Stimulated activated CD4-positive, alpha-beta T cell treated with anti-CD3 and anti-CD28 coated beads, Interleukin-1b, Interleukin-23, amount 100 ng/mL, for 48 hours (primary cell): Measurements from ENCODE around the gene DNAJC5.
"Not testable (repeated sequence)": the region's sequence is repeated elsewhere in the genome, so short reads cannot be mapped to it uniquely, and the experiment has no call there.

ENCODE experiments used
- DNase-seq: peaks from one replicate; pipeline ENCODE4 v3.0.0-alpha.2; 2020

The DNAJC5 gene

DNA sequence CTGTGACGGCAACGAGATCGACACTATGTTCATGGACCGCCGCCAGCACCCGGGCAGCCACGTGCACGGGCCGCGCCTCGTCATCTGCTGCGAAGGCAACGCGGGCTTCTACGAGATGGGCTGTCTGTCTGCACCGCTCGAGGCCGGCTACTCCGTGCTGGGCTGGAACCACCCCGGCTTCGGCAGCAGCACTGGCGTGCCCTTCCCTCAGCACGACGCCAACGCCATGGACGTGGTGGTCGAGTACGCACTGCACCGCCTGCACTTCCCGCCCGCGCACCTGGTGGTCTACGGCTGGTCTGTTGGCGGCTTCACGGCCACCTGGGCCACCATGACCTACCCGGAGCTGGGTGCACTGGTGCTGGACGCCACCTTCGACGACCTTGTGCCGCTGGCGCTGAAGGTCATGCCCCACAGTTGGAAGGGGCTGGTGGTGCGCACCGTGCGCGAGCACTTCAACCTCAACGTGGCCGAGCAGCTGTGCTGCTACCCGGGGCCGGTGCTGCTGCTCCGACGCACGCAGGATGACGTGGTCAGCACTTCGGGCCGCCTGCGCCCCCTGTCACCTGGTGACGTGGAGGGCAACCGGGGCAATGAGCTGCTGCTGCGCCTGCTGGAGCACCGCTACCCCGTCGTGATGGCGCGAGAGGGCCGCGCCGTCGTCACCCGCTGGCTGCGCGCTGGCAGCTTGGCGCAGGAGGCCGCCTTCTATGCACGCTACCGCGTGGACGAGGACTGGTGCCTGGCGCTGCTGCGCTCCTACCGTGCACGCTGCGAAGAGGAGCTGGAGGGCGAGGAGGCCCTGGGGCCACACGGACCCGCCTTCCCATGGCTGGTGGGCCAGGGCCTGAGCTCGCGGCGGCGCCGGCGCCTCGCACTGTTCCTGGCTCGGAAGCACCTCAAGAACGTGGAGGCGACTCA lies 32.7 kb upstream of the DNAJC5 start:
- DNase-seq: no peak

DNA sequence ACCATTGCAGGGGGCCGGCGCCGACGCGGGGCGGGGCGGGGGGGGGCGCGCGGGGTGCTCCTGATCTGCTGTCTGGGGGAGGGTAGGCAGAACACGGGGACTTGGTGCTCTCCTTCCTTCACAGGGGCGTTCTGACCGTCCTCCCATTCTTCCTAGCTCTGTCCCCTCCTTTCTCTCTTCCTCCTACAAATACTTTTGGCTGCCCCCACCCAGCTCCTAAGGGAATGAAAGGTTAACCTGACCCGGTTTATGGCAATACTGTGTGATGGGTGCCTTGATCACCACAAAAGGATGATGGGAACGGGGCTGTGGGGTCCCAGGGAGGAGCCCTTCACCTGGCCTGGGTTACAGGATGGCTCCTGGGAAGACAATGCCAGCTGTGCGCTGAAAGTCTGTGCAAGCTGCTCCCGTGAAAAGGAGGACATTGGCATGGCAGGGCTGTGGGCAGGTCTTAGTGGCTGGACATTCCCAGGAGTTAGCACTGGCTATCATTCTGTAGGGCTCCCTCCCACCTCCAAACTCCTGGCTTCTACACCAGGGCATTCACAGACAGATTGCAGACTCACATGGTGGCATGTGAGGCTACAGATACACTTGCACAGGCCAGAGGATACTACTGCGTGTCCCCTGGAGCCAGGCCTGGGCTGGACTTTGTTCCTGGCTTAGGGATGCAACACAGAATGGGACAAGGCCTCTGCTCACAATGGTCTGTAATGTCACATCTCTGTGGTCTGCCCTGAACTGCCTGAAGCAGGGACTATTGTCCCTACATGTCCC lies 31.7 kb upstream of the DNAJC5 start:
- DNase-seq: no peak

DNA sequence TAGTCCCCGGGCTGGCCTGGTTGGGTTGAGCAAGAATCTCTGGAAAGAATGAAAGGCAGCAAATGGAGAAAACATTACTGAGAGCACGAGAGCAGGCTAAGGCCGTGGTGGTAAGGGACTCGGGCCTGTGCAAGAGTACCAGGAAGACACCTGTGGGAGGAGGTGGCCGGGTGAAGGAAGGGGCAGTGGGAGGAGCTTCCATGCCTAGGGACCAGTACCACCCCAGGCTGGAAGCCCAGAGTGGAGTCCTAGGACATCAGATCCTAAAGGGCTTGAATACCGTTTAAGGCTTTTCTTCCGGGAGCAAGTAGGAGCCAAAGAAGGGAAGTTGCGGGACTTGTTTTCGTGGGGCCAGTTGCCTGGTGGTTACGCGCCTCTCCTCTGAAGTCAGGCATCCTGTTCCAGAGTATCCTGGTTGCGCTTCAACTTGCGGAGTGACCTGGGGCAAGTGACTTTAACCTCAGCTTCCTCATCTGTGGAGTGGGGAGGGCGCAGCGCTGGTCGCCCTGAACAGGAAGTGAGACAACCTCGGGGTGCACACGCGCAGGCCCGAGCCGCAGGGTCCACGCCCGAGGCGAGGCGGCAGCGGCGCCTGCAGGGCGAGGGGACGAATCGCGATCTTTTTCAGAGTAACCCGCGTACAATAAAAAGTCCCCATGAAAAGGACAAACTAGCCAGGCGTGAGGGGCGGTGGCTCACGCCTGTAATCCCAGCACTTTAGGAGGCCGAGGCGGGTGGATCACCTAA lies 31.0 kb upstream of the DNAJC5 start:
- DNase-seq: peak; percentile 82

DNA sequence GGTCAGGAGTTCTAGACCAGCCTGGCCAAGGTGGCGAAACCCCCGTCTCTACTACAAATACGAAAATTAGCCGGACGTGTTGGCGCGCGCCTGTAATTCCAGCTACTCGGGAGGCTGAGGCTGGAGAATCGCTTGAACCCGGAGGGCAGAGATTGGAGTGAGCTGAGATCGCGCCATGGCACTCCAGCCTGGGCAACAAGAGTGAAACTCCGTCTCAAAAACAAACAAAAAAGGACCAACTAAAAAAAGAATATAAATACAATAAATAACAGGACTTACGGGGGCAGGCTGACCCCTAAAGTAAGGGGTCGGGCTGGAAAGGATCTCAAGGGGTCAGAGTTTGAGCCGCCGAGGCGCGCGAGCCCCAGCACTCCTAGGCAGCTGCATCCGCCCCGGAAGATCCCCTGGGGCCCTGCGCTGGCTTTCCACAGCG lies 30.4 kb upstream of the DNAJC5 start:
- DNase-seq: no peak

DNA sequence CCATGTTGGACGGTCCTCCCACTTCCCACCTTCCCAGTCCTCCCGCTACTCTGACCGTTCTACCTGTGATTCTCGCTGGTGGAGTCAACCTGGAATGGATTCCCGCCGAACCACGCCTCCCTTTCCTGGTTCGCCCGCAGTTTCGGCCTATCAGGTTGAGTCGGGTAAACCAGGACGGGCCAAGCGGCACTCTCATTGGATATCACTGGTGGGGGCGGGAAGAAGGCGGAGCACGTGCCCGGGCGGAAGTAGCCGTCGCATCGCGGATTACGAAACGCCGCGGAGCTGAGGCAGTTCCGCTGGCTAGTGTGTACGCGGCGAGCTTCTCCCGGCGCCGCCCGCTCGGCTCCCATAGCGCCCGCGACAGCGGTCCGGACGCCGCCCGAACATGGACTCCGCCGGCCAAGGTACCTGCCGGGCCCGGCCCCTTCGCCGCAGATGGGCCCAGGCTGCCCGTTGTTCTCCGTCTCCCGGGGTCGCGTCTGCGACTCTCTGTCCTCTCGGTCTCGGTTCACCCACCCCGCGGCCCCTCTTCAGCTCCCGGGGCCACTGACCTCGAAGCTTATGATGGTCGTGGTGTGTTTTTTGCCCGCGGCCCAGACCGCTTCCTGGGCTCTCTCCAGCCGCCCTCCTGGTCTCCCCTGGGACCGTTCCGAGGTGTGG lies 29.8 kb upstream of the DNAJC5 start, which contains the start of gene TPD52L2:
TSS of gene TPD52L2 (plus strand) at position 293 of the 663 bp plus-strand sequence. CDS start at position 389, 96 bp downstream.
- DNase-seq: peak; percentile 99

DNA sequence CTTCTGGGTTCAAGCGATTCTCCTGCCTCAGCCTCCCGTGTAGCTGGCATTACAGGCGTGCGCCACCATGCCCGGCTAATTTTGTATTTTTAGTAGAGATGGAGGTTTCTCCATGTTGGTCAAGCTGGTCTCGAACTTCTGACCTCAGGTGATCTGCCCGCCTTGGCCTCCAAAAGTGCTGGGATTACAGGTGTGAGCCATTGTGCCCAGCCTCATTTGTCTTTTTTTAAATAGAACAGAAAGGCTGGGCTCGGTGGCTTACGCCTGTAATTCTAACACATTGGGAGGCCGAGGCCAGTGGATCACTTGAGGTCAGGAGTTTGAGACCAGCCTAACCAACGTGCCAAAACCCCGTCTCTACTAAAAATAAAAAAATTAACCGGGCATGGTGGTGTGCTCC lies 27.9 kb upstream of the DNAJC5 start:
- DNase-seq: not testable (repeated sequence)

DNA sequence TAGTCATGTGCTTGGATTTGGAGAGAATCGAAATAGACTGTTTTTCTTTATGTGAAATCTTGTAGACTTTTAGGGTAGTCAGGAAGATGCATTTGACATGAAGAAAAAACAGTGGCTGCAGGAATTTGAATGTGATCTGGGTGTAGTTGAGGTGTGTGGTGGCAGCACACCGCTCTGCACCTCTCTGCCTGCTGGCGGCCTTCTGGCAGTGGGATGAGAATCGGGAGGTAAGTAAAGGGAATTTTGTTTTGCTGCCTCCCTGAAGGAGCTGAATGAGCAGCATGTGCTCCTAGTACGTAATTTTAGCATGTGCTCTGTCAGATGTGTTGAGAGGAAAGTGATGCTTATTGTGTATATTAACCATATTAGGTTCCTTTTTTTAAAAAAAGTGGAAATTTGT lies 26.7 kb upstream of the DNAJC5 start:
- DNase-seq: no peak

DNA sequence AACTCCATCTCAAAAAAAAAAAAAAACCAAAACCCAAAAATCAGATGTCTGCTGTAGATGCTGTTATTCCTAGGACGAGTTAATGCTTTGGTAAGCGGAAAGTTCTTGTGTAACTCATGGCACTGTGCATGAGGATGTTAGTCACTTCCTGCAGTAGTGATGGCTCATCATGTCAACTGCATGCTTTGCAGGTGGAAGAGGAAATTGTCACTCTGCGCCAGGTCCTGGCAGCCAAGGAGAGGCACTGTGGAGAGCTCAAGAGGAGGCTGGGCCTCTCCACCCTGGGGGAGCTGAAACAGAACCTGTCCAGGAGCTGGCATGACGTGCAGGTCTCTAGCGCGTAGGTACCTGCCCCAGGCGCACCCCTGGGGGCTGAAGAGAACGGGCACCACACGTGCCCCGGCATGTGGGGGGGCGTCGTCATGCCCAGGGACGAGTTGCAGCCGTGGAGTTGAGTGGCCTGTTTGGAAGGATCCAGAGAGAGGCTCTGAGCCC lies 21.4 kb upstream of the DNAJC5 start:
- peak; percentile 69 for DNase-seq

DNA sequence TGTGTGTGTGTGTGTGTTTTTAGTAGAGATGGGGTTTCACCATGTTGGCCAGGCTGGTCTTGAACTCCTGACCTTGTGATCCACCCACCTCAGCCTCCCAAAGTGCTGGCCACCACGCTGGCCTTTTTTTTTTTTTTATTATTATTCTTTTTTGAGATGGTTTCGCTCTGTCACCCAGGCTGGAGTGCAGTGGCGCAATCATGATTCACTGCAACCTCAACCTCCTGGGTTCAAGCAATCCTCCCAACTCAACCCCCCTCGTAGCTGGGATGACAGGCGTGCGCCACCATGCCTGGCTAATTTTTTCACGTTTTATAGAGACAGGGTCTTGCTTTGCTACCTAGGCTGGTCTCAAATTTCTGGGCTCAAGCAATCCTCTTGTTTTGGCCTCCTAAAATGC lies 20.7 kb upstream of the DNAJC5 start:
- DNase-seq: not testable (repeated sequence)

DNA sequence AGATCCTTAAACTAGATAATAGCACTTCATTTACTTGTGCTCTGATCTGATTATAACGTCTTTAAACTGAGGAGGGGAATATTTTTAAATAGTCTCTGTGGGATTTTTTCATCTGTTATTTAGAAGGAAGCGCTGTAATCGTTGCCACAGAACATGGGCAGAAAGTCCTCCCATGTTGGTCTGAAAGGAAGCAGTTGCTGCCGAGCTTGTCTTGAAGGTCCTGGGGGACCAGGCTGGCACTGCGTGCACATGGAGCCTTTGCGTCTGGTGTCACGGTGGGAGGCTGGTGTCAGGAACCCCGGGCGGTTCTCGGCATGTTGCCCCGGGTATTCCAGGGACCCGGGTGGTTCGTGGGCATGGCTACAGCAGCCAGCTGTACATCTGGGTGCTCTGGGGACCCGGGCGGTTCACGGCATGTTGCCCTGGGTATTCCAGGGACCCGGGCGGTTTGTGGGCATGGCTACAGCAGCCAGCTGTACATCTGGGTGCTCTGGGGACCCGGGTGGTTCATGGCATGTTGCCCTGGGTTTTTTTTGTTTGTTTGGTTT lies 18.4 kb upstream of the DNAJC5 start:
- DNase-seq: no peak

DNA sequence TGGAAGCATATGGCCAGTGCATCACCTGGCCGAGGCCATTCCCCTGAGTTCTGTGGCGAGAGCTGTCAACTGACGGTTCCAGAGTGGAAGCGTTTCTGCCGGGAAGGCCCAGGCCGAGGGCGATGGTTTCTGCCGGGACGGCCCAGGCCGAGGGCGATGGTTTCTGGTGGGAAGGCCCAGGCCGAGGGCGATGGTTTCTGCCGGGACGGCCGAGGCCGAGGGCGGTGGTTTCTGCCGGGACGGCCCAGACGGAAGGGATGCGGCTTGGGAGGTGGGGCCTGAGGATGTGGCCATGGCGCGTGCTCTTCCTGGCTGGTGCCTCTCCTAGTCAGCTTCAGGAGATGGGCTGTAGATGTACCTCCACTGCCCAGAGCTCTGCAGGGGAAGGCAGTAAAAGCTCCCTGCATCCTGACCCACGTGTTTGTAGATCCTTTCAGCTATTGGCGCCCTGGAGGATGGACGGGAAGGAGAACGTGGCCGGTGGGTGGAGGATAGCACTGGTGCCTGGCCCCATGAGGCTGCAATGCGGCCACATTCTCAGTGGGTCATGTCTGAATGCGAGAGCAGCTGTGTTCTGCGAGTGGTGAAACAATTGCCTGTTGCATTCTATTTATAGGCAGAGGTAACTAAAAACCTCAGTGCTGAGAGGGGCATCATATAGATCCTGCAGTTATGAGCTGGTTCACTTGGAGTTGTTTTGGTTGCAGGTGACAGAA lies 17.0 kb upstream of the DNAJC5 start:
- no peak for DNase-seq

DNA sequence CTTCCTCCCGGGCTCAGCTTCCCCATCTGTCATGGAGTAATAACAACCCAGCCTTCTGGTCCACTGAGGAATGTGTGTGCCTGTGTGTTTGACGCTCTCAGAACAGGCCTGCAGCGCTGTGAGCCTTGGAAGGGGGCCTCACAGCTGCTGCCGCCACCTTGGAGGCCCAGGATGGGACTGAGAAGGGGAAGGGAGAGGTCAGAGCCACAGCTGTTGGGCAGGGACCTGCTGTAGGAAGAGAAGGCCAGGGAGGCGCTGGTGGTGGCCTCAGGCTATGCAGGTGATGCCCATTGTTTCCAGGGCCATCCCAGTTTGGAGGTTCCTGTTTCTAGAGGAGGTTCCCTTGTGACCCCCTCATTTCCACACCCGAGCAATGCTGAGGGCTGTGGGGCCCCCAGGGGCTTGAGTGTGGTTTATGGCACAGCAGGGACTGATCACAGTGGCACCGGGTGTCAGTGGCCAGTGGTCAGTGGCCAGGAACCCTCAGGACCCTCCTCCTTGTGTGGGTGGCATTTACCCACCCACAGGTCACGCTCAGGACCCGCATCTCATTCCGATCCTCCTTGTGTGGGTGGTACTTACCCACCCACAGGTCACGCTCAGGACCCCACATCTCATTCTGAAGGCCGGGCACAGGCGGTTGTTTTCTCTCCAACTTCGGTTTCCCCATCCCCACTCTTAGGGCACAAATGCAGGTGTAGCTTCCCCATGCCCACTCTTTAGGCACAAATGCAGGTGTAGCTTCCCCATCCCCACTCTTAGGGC lies 15.8 kb upstream of the DNAJC5 start:
- no peak for DNase-seq

DNA sequence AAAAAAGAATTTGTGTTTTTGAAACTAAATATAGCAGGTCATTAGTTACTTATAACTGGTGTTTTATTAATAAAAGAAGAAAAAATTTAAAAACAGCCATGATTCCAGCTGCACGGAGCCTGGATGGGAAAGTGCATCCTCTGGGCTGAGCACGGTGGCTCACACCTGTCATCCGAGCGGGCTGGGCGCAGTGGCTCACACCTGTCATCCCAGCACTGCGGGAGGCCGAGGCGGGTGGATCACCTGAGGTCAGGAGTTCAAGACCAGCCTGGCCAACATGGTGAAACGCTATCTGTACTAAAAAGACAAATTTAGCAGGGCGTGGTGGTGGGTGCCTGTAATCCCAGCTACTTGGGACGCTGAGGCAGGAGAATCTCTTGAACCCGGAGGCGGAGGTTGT lies 14.0 kb upstream of the DNAJC5 start:
- DNase-seq: not testable (repeated sequence)

DNA sequence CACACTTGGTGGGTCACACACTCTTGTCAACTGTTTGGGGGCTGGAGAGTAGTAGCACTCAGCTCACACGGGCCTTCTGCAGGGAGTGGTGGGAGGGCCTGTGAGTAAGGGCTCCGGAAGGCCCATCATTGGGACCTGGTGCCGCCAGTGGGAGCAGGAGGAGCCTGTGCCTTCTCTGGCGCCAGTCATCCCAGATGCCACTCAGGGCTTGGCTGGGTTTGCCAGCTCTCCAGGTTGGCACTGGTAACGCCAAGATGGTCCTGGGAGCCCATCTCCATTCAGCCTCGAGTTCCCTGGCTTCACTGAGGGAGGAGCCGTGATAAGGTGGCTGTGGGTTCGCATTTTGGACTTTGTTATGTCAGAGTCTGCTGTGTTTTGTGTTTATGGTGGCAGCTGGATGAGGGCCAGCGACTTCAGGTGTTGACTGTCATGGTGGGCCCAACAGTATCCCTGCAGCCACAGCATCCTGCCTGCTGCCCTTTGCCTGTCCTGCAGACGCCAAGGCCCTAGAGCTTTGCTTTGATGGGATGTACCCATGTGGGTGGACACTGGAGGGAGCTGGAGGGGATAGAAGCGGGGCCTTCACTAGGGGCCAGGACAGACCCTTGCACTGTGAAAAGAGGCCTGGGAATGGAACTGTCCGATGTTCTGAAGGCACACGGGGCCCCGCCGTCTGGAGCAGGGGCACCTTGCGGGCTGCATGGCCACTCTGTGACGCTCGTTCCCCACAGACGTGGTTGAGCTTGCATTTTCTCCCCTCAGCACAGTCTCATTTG lies 13.3 kb upstream of the DNAJC5 start:
- no peak for DNase-seq

DNA sequence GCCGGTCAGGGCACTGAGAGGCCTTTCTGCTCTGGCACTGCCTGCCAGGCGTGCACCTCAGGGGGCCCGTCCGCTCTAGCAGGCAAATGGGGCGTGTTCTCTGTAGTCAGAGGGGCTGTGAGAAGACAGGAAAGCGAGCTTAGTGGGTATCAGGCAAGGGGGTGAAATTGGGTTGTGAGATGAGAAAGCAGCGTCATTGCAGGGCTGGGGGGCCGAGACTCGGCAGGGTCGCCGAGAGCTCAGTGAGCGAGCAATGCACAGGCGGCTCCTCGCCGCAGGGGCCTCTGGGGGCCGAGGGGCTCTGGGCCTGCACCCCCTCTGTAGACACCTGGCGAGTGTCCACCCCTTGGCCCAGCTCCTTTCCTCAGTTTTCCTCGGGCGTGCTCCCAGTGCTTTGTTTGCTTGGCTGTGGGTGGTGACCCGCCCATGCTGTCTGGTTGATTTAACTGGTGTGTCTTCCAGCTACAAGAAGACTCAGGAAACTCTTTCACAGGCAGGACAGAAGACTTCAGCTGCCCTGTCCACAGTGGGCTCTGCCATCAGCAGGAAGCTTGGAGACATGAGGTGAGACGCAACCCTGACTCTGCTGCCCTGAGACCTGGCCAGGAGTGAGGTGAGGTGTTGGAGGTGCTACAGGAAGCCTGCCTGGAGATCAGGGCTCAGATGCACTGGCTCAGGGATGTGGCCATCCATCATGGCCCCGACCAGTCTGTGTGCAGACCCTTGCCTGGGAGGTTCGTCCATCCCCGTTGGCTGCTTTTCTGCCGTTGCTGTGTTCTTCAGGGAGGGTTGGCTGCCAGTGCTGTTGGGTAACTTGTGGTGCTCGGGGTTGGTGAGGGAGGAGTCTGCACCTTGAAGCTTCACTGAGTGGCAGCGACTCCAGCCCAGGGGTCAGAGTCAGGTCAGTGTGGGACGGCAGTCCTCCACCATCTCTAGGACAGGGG lies 12.4 kb upstream of the DNAJC5 start:
- no peak for DNase-seq

DNA sequence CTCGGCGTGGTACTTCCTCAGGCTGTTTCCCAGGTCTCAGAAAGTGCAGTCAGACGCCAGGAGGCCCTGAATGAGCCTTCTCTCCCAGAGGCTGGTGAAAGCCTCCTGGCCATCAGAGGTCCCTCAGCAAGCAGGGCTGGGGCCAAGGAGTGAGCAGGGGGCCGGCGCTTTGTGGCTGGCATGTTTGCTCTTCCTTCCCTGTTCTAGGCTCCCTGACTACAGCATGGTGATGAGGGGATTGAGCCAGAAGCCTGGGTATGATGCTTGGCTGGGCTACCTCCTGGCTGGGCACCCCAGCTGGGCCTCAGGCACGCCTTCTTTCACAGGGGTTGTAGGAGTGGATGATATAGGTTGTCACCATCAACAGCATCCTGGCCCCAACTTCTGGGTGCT lies 11.7 kb upstream of the DNAJC5 start:
- no peak for DNase-seq

DNA sequence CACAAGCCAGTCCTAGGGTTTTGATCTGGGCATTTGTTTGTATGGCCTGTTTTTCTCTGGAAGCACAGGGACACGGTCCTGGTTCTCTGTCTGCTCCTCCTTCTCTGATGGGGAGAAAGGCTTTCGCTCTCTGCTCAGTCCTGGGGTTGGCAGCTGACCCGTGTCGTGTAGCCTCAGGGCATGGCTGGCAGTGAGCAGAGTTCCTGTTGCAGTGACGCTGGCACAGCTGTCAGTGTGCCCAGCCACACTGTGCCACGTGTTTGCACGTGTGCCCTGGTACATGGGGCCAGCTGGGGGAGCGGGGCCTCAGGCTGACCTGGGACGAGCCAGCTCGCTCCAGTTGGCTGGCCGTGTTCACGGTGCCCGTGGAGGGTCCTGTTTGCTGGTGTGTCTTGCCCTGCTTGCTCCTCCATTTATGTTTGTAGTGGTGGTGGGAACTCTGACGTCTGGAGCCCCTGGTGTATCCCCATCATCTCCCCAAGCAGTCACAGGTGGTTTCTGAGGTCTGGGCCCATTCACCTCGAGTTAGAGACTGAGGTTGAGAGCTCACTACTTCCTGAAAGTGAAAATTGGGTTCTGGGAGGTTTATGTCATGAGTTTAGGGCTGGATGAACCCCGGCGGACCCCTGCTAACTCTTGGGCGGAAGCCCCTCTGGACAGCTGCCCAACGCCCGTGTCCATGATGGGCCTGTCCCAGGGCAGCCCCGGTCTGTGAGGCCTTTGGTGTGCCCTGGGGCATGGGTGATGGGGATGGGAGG lies 10.2 kb upstream of the DNAJC5 start:
- no peak for DNase-seq
